Measurements from ENCODE around the gene TBCK. TPM values are rescaled to one million over a fixed set of nuclear protein-coding genes. Genes with fewer than 3 reads are reported as not detected.
A peak's percentile ranks its signal among the peaks of the same experiment; 100 is the strongest.

TBCK gene
- total and polyA plus RNA-seq, 9 of the 15 experiments (the other 6 are each of a cell fraction or from before 2014, with no cell fraction given): 5.3 to 26.6 (median 16.2) TPM

- TF ChIP-seq FOXK2 (conservative IDR thresholded peaks at IDR 0.05 in 1 of 2, IDR thresholded peaks at IDR 0.05 in 1 of 2; ENCODE audit: low read depth in 2 of 2) (0 out of 4 replicates have a peak, but pooled peaks of 1 of the 2 experiments have one; percentile 29), TBL1XR1 (IDR thresholded peaks at IDR 0.05; ENCODE audit: low read length in 2 of 2) (no peak), ESRRA (IDR thresholded peaks at IDR 0.05; ENCODE audit: borderline replicate concordance, low read depth) (peak; percentile 22; the same call in 1 of the 2 replicates), STAT6 (CRISPR knock-in tag; IDR thresholded peaks at IDR 0.05) (no peak), ELF2 (CRISPR knock-in tag; IDR thresholded peaks at IDR 0.05) (no peak), ZNF318 (IDR thresholded peaks at IDR 0.05; ENCODE audit: borderline replicate concordance in 1 of 2, low read depth in 1 of 2) (no peak), MIER1 (IDR thresholded peaks at IDR 0.05; ENCODE audit: low read depth) (no peak), ZNF609 (CRISPR knock-in tag; IDR thresholded peaks at IDR 0.05; ENCODE audit: borderline replicate concordance) (no peak)
Measured at GRCh38 chr4:106303548-106304281, 12.3 kb downstream of the TBCK start (continued).

All from K562 (cell line).